Measurements from ENCODE around the gene NPDC1.

DNA sequence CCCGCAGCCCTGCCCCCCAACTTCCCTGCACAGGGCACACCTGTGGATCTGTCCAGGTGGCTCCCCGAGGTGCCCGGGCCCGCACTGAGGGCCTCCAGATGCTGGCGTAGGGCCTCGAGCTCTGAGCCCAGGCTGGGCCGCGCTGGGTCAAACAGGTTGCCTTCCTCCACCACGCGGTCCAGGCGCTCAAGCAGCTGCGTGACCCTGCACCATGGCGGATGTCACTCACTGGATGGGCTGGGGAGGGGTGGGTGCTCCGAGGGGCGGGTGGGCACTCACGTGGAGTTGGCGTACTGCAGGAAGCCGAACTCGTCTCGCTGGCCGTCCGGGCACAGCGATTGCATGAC is 23.3 kb downstream of the NPDC1 start:
- TF ChIP-seq CTCF (conservative IDR thresholded peaks at IDR 0.05), result no peak
- no peak for TF ChIP-seq EZH2 (IDR thresholded peaks at IDR 0.05; ENCODE audit: low read depth)
